ENCODE results near the gene SLC25A1.

Gene SLC25A1

GRCh38 chr22:19178657-19179496 is at the start of gene SLC25A1:
Gene SLC25A1, minus strand, starts transcription at chr22:19178736. Its CDS starts 63 bp downstream, at chr22:19178673.
- TF ChIP-seq CTCF (IDR thresholded peaks at IDR 0.05; ENCODE audit: control insufficient read depth, extremely low read depth, insufficient read depth), result no peak
- H3K4me3 ChIP-seq (ENCODE audit: low read depth, low read length), result peak within 1 kb of the TSS; percentile 70
- no peak for DNase-seq (ENCODE audit: low read depth)

GRCh38 chr22:19228179-19228578 is 49.6 kb upstream of the SLC25A1 start:
- TF ChIP-seq CTCF (IDR thresholded peaks at IDR 0.05; ENCODE audit: control insufficient read depth, extremely low read depth, insufficient read depth), result no peak
- DNase-seq (ENCODE audit: low read depth), result no peak

GRCh38 chr22:19226428-19226827 is 47.9 kb upstream of the SLC25A1 start:
- DNase-seq (ENCODE audit: low read depth), result no peak
- TF ChIP-seq CTCF (IDR thresholded peaks at IDR 0.05; ENCODE audit: control insufficient read depth, extremely low read depth, insufficient read depth), result no peak
- H3K4me3 ChIP-seq (ENCODE audit: low read depth, low read length), result no peak overlapping the region

More at GRCh38 chr22:19228179-19228578, 49.6 kb upstream of the SLC25A1 start:
- no peak overlapping the region for H3K4me3 ChIP-seq (ENCODE audit: low read depth, low read length)

GRCh38 chr22:19225560-19225959 is 47.0 kb upstream of the SLC25A1 start:
- DNase-seq (ENCODE audit: low read depth), result no peak
- H3K4me3 ChIP-seq (ENCODE audit: low read depth, low read length), result no peak overlapping the region
- no peak for TF ChIP-seq CTCF (IDR thresholded peaks at IDR 0.05; ENCODE audit: control insufficient read depth, extremely low read depth, insufficient read depth)

GRCh38 chr22:19224985-19225384 is 46.4 kb upstream of the SLC25A1 start:
- no peak for TF ChIP-seq CTCF (IDR thresholded peaks at IDR 0.05; ENCODE audit: control insufficient read depth, extremely low read depth, insufficient read depth)
- no peak for DNase-seq (ENCODE audit: low read depth)
- H3K4me3 ChIP-seq (ENCODE audit: low read depth, low read length), result no peak overlapping the region

GRCh38 chr22:19224557-19224956 is 46.0 kb upstream of the SLC25A1 start:
- no peak for TF ChIP-seq CTCF (IDR thresholded peaks at IDR 0.05; ENCODE audit: control insufficient read depth, extremely low read depth, insufficient read depth)
- no peak for DNase-seq (ENCODE audit: low read depth)
- H3K4me3 ChIP-seq (ENCODE audit: low read depth, low read length), result no peak overlapping the region

- DNase-seq (ENCODE audit: low read depth), result no peak
These were observed 45.1 kb upstream of the SLC25A1 start for GRCh38 chr22:19223617-19224016.

More at GRCh38 chr22:19223617-19224016, 45.1 kb upstream of the SLC25A1 start:
- H3K4me3 ChIP-seq (ENCODE audit: low read depth, low read length), result no peak overlapping the region
- TF ChIP-seq CTCF (IDR thresholded peaks at IDR 0.05; ENCODE audit: control insufficient read depth, extremely low read depth, insufficient read depth), result no peak
